H1 (cell line): ENCODE measurements around the gene EPHB1. TPM values are rescaled to one million over a fixed set of nuclear protein-coding genes. Genes with fewer than 3 reads are reported as not detected.

ENCODE experiments used
- CREB1 ChIP-seq: IDR thresholded peaks from 2 replicates; pipeline ENCODE4 v1.6.1; 2012; ENCODE audit warnings: inconsistent platforms
- CTCF ChIP-seq, 3 experiments: IDR thresholded peaks; 1 replicate in 2 of 3; 2 replicates in 1 of 3; pipeline versions ENCODE4 v1.5.1 to v1.6.1; 2011; ENCODE audit warnings: low read length in 3 of 3, mild to moderate bottlenecking in 3 of 3, inconsistent platforms in 2 of 3, low read depth in 1 of 3, moderate library complexity in 1 of 3; ENCODE audit not compliant: insufficient read depth in 1 of 3; ENCODE audit errors: control extremely low read depth in 1 of 3
- HDAC6 ChIP-seq: IDR thresholded peaks from one replicate; pipeline ENCODE4 v1.7.1; 2012; ENCODE audit warnings: low read depth, mild to moderate bottlenecking, inconsistent platforms, low read length, moderate library complexity
- NRF1 ChIP-seq: IDR thresholded peaks from 2 replicates; pipeline ENCODE4 v1.6.1; 2011; ENCODE audit warnings: mild to moderate bottlenecking, low read depth, low read length, improper control_type of control experiment
- RXRA ChIP-seq: IDR thresholded peaks from 2 replicates; pipeline ENCODE4 v1.6.1; 2011; ENCODE audit warnings: low read depth, mild to moderate bottlenecking, low read length, moderate library complexity; ENCODE audit not compliant: insufficient read depth
- SAP30 ChIP-seq: fragments of 300-600 bp; sonication (generic); IDR thresholded peaks from 2 replicates; pipeline ENCODE4 v1.7.1; 2012; ENCODE audit warnings: low read length, moderate library complexity, mild to moderate bottlenecking, inconsistent platforms; ENCODE audit not compliant: insufficient read depth, insufficient replicate concordance
- SIRT6 ChIP-seq: IDR thresholded peaks from one replicate; pipeline ENCODE4 v1.7.1; 2012; ENCODE audit warnings: low read length, inconsistent platforms
- polyA plus RNA-seq, 7 experiments: library from polyadenylated mRNA; depleted of rRNA in 3 of 7; stranded (reverse) in 5 of 7; unstranded in 2 of 7; fragments of >200 nt in 5 of 7; fragments of 200-250 nt in 2 of 7; gene quantifications; 1 replicate in 5 of 7; 2 replicates in 1 of 7; 4 replicates in 1 of 7; pipeline versions ENCODE4 v1.2.1 to v1.2.3, GENCODE V29; 2011 to 2013; ENCODE audit warnings: missing spikeins in 2 of 7, mixed read lengths in 2 of 7
- total RNA-seq: library from RNA; stranded (reverse); fragmentation: NEBNext Ultra II Directional; extraction: Animal tissue kit (Norgen Biotek cat#: 25700); gene quantifications from 2 replicates; pipeline ENCODE4 v1.2.1, GENCODE V29; 2021

Gene EPHB1
- total and polyA plus RNA-seq, 2 of the 8 experiments (the other 6 are each of a cell fraction or from before 2014, with no cell fraction given), result 3.5 to 5.9 TPM

- TF ChIP-seq CTCF (IDR thresholded peaks at IDR 0.05; ENCODE audit: control extremely low read depth in 1 of 3, insufficient read depth in 1 of 3, low read depth in 1 of 3, low read length in 3 of 3) (peak in 1 of 3 experiments; percentile 11; a peak in 1 of 4 replicates), HDAC6 (no peak), SIRT6 (no peak), NRF1 (no peak), SAP30 (no peak), RXRA (no peak), CREB1 (no peak)
Measured at GRCh38 chr3:134901461-134901860, 106.4 kb downstream of the EPHB1 start (continued).
